ENCODE data around the gene MYH10.
"Not testable (repeated sequence)": the region's sequence is repeated elsewhere in the genome, so short reads cannot be mapped to it uniquely, and the experiment has no call there.

The MYH10 gene

GRCh38 chr17:8630227-8630801, at the start of gene MYH10:
Gene MYH10, minus strand, starts transcription at chr17:8630725. Its CDS starts 7,479 bp downstream, at chr17:8623246.
- FAIRE-seq: no peak

- no peak for FAIRE-seq
Measured at GRCh38 chr17:8679126-8679525, 48.6 kb upstream of the MYH10 start.

GRCh38 chr17:8675306-8675705, 44.8 kb upstream of the MYH10 start:
- FAIRE-seq: no peak

- FAIRE-seq: no peak
Measured at GRCh38 chr17:8674344-8675305, 44.1 kb upstream of the MYH10 start.

GRCh38 chr17:8673612-8674011, 43.1 kb upstream of the MYH10 start:
- no peak for FAIRE-seq

GRCh38 chr17:8672326-8672725, 41.8 kb upstream of the MYH10 start:
- FAIRE-seq: no peak

- FAIRE-seq: no peak
Measured at GRCh38 chr17:8670421-8670820, 39.9 kb upstream of the MYH10 start.

- no peak for FAIRE-seq
Measured at GRCh38 chr17:8668176-8668740, 37.7 kb upstream of the MYH10 start.

- FAIRE-seq: no peak
Measured at GRCh38 chr17:8667421-8667820, 36.9 kb upstream of the MYH10 start.

- no peak for FAIRE-seq
Measured at GRCh38 chr17:8665684-8666083, 35.2 kb upstream of the MYH10 start.

GRCh38 chr17:8664456-8665126, 34.1 kb upstream of the MYH10 start:
- FAIRE-seq: no peak

GRCh38 chr17:8662973-8663372, 32.4 kb upstream of the MYH10 start:
- no peak for FAIRE-seq

- no peak for FAIRE-seq
Measured at GRCh38 chr17:8662076-8662831, 31.7 kb upstream of the MYH10 start.

- FAIRE-seq: not testable (repeated sequence)
Measured at GRCh38 chr17:8660709-8661108, 30.2 kb upstream of the MYH10 start.

- no peak for FAIRE-seq
Measured at GRCh38 chr17:8659758-8660410, 29.4 kb upstream of the MYH10 start.

- FAIRE-seq: no peak
Measured at GRCh38 chr17:8658810-8659209, 28.3 kb upstream of the MYH10 start.

GRCh38 chr17:8656693-8657092, 26.2 kb upstream of the MYH10 start:
- FAIRE-seq: no peak

- FAIRE-seq: no peak
Measured at GRCh38 chr17:8654822-8655221, 24.3 kb upstream of the MYH10 start.

GRCh38 chr17:8651013-8651412, 20.5 kb upstream of the MYH10 start:
- FAIRE-seq: no peak

GRCh38 chr17:8650119-8650499, 19.6 kb upstream of the MYH10 start:
- FAIRE-seq: no peak

- FAIRE-seq: no peak
Measured at GRCh38 chr17:8649157-8650118, 18.9 kb upstream of the MYH10 start.

Measured in A204.1 (cell line).